Pancreas (tissue), 10 donors: ENCODE results near the gene PLBD2. TPM values are rescaled to one million over a fixed set of nuclear protein-coding genes. Genes with fewer than 3 reads are reported as not detected.

Experiments
- ATAC-seq, 4 donors: fragments of 200-7000 bp; cut with Tn5 transposase; one replicate each; pipeline versions ENCODE4 v1.8.0 to v1.9.1; 2020; ENCODE audit warnings: mild to moderate bottlenecking in 4 of 4, moderate library complexity in 4 of 4
- DNase-seq, 6 donors: peaks; one replicate each; pipeline ENCODE4 v3.0.0-alpha.2; 2020
- FAIRE-seq: peaks from 2 replicates; lab custom pipeline; 2012; peaks lifted over from hg19 to GRCh38; lab: Jason Lieb, UNC
- H3K27ac ChIP-seq, 4 donors: fragments of 200-600 bp; sonication (generic); 1 replicate in 3 of 4; 2 replicates in 1 of 4; pipeline versions ENCODE4 v1.5.0 to v1.8.0; 2020
- H3K27me3 ChIP-seq, 4 donors: fragments of 200-600 bp; one replicate each; pipeline ENCODE4 v1.8.0; 2021
- H3K36me3 ChIP-seq, 3 donors: fragments of 200-600 bp; sonication (generic) in 1 of 3; one replicate each; pipeline versions ENCODE4 v1.5.0 to v1.8.0; 2020 to 2021
- H3K4me1 ChIP-seq, 3 donors: fragments of 200-600 bp; one replicate each; pipeline ENCODE4 v1.8.0; 2021
- H3K4me3 ChIP-seq, 4 donors: fragments of 200-600 bp; sonication (generic) in 2 of 4; one replicate each; pipeline versions ENCODE4 v1.5.0 to v1.8.0; 2020 to 2021
- H3K9me3 ChIP-seq, 4 donors: fragments of 200-600 bp; one replicate each; pipeline ENCODE4 v1.8.0; 2021
- WGBS, 2 donors: extraction: QIAGEN DNeasy Blood & Tissue Kit; methylation state at CpG; one replicate each; pipeline ENCODE4 v1.1.7; 2013; 5-methylcytosine and 5-hydroxymethylcytosine counted together
- intact Hi-C, 3 donors: fragments of 100-400 bp; cut with DNase I; formaldehyde crosslinking; loops; one replicate each; pipeline versions ENCODE4 v1.11.1 to v1.14.2; 2022
- polyA plus RNA-seq, 2 donors: library from polyadenylated mRNA; stranded (reverse); fragments of 200-250 nt; gene quantifications; one replicate each; pipeline ENCODE4 v1.2.3, GENCODE V29; 2013
- total RNA-seq, 6 donors: library from RNA; stranded (reverse); fragmentation: NEBNext Ultra II Directional in 4 of 6; extraction: Animal tissue kit (Norgen Biotek cat#: 25700) in 4 of 6; gene quantifications; one replicate each; pipeline versions ENCODE4 v1.2.1 to v1.2.4, GENCODE V29; 2021 to 2023
- TF ChIP-seq, protein P1 (sequence below), 4 donors: fragments of 200-600 bp; sonication (generic) in 3 of 4; IDR thresholded peaks; one replicate each; pipeline versions ENCODE4 v1.5.0 to v1.8.0; 2021; ENCODE audit warnings: antibody characterized with exemption in 4 of 4
- donor health status: healthy with polysubstance abuse.
- donor health status: DM: no; HTN: no; CAD: no; lungs with moderate emphysema.
- donor health status: DM: no; HTN: no; CAD: no.
- donor health status: control.
- donor health status: control.
- donor health status: Bipolar disorder and iron deficiency.
- donor health status: DM: yes; HTN: yes; CAD: no.
- donor health status: DM: no; HTN: no; CAD: no.
- donor health status: DM: no; HTN: no; CAD: no.
- donor health status: DM: yes; HTN: yes; CAD: no.

Gene PLBD2, protein sequence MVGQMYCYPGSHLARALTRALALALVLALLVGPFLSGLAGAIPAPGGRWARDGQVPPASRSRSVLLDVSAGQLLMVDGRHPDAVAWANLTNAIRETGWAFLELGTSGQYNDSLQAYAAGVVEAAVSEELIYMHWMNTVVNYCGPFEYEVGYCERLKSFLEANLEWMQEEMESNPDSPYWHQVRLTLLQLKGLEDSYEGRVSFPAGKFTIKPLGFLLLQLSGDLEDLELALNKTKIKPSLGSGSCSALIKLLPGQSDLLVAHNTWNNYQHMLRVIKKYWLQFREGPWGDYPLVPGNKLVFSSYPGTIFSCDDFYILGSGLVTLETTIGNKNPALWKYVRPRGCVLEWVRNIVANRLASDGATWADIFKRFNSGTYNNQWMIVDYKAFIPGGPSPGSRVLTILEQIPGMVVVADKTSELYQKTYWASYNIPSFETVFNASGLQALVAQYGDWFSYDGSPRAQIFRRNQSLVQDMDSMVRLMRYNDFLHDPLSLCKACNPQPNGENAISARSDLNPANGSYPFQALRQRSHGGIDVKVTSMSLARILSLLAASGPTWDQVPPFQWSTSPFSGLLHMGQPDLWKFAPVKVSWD
- total RNA-seq = 10 to 100 TPM; 13.9 to 29.3 (median 17.5) TPM
- 10 to 100 TPM; 11.4 to 11.6 TPM for polyA plus RNA-seq

DNA sequence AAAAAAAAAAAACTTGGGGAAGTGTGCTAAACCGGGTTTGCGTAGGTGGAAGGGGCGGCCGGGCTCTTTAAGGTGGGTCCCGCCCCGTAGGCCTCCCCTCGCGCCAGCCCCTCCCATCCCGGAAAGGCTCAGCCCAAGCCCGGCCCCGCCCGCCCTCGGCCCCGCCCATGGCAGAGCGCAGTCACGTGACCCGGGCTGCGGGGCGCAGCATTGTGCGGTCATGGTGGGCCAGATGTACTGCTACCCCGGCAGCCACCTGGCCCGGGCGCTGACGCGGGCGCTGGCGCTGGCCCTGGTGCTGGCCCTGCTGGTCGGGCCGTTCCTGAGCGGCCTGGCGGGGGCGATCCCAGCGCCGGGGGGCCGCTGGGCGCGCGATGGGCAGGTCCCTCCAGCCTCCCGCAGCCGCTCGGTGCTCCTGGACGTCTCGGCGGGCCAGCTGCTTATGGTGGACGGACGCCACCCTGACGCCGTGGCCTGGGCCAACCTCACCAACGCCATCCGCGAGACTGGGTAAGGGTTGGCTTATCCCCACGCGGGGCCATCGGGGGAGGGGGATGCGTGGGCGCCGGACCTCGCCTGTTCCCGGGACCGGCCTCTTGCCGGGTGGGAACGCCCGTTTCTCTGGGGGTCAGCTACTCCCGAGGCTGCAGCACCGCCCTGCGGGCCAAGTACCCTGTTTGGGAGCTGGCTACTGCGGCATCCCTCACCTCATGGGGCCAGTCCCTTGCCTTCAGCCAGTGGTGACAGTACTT is at the start of gene PLBD2:
Gene PLBD2, plus strand, starts transcription at position 207 of the 752 bp plus-strand sequence. Its CDS starts 14 bp downstream, at position 221.
- peak within 1 kb of the TSS; percentile 50 to 86 (median 82) for H3K27ac ChIP-seq
- peaks cover 3 to 23% (median 13%) of the 10 kb centered on the region in 3 donors for H3K4me1 ChIP-seq
- no peaks in the 10 kb centered on the region for H3K36me3 ChIP-seq
- H3K27me3 ChIP-seq = no peaks in the 10 kb centered on the region
- no peaks in the 10 kb centered on the region for H3K9me3 ChIP-seq
- intact Hi-C loops = no loop called here
- peak; percentile 95 to 97 (median 96) for DNase-seq
- WGBS, 2 donors = 0 to 1% methylated on average over 50 to 67 of the region's 67 CpGs
- peak; percentile 92 to 95 (median 94) for ATAC-seq
- TF ChIP-seq, protein P1, sequence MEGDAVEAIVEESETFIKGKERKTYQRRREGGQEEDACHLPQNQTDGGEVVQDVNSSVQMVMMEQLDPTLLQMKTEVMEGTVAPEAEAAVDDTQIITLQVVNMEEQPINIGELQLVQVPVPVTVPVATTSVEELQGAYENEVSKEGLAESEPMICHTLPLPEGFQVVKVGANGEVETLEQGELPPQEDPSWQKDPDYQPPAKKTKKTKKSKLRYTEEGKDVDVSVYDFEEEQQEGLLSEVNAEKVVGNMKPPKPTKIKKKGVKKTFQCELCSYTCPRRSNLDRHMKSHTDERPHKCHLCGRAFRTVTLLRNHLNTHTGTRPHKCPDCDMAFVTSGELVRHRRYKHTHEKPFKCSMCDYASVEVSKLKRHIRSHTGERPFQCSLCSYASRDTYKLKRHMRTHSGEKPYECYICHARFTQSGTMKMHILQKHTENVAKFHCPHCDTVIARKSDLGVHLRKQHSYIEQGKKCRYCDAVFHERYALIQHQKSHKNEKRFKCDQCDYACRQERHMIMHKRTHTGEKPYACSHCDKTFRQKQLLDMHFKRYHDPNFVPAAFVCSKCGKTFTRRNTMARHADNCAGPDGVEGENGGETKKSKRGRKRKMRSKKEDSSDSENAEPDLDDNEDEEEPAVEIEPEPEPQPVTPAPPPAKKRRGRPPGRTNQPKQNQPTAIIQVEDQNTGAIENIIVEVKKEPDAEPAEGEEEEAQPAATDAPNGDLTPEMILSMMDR (IDR thresholded peaks at IDR 0.05) = no peak
- no peak for FAIRE-seq
- peak within 1 kb of the TSS; percentile 54 to 94 (median 62) for H3K4me3 ChIP-seq

DNA sequence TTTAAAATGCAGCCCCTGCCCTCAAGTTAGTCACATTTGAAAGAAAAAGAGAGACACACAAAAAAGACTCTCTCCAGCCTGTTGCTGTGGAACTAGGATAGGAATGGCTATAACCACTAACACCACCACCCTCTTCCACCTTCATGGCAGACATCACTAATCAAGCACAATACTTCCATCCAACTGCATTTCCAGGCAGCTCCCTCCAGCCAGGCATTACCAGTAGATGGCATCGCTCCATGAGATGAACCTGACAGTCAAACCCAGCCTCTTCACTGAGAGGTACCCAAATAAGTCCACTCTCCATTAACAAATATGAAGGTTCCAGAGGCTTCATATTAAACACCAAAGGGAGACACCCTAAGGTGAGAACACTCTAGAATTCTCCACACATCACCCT is 47.9 kb upstream of the PLBD2 start:
- no peak for FAIRE-seq
- intact Hi-C loops = loop anchor here in 2 of 3 donors (5.0 to 10.0 kb wide), 2 partner anchors 114 to 117 kb away; partner anchors contain the start of gene SDSL (in 1 of the 2)

DNA sequence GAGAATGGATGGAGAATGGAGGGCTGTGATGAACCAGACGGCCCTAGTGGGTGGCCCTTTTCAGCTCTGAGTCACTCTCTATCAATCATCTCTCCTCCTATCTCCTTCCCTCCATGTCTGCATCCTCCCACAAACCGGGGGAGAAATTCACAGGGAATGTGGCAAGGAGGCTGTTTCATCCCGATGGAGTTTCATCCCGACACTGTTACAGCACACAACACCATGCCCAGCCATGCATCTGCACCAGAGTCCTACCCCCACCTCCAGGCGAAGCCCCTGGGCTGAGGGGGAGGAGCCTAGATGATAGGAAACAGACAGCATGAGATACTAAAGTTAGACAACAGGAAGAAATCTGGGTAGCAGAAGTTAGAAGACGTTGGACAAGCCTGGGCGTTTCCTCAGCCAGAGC is 44.3 kb upstream of the PLBD2 start:
- intact Hi-C loops = loop anchor here in 2 of 3 donors (5.0 to 10.0 kb wide), 2 partner anchors 111 to 113 kb away; partner anchors contain the start of gene SDSL (in 1 of the 2)
- peaks cover 0 to 38% (median 0%) of the 10 kb centered on the region in 3 donors for H3K36me3 ChIP-seq
- H3K27me3 ChIP-seq = no peaks in the 10 kb centered on the region
- 81% methylated on average over 7 of the region's 7 CpGs for WGBS, 2 donors
- TF ChIP-seq, protein P1 (IDR thresholded peaks at IDR 0.05) = no peak
- H3K27ac ChIP-seq = no peak overlapping the region
- DNase-seq (no peak), ATAC-seq (peak in 1 of 4 donors; percentile 17), FAIRE-seq (no peak)
- no peak overlapping the region for H3K4me3 ChIP-seq
- no peaks in the 10 kb centered on the region for H3K4me1 ChIP-seq
- H3K9me3 ChIP-seq = no peaks in the 10 kb centered on the region

More for the DNA sequence above, 47.9 kb upstream of the PLBD2 start:
- WGBS, 2 donors = 98 to 100% methylated on average over 1 of the region's 1 CpG
- Histone ChIP-seq H3K4me3 (no peak overlapping the region), H3K9me3 (no peaks in the 10 kb centered on the region), H3K36me3 (peaks cover 0 to 29% (median 3%) of the 10 kb centered on the region in 3 donors), H3K27me3 (no peaks in the 10 kb centered on the region), H3K4me1 (no peaks in the 10 kb centered on the region), H3K27ac (no peak overlapping the region)
- no peak for DNase-seq
- ATAC-seq = no peak
- TF ChIP-seq, protein P1 (IDR thresholded peaks at IDR 0.05) = no peak

DNA sequence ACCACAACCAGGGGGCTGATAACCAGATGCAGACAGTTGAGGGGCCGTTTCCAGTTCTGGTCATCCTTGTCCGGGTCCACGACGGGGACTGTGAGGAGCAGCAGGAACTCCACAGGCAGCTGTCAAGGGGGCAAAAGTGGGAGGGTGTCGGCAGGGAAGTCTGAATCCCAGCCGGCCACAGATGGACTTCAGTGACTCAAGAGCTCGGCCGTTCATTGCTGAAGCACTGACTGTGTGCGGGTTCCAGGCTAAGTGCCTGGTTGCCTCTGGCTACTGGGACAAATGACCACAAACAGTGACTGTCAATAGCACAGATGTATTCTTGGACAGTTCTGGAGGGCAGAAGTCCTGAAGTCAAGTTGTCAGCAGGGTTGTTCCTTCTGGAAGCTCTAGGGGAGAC is 43.0 kb upstream of the PLBD2 start:
- TF ChIP-seq, protein P1 (IDR thresholded peaks at IDR 0.05) = no peak
- no peaks in the 10 kb centered on the region for H3K27me3 ChIP-seq
- H3K4me3 ChIP-seq = no peak overlapping the region
- no peak for FAIRE-seq
- intact Hi-C loops = loop anchor here in 1 of 3 donors (10.0 kb wide), 1 partner anchor 109 kb away; the partner anchor contains the start of gene SDSL
- DNase-seq = no peak
- ATAC-seq = no peak
- peaks cover 0 to 38% (median 0%) of the 10 kb centered on the region in 3 donors for H3K36me3 ChIP-seq
- no peaks in the 10 kb centered on the region for H3K9me3 ChIP-seq
- no peaks in the 10 kb centered on the region for H3K4me1 ChIP-seq
- H3K27ac ChIP-seq = no peak overlapping the region
- WGBS, 2 donors = 84 to 88% methylated on average over 9 of the region's 9 CpGs
